GM12891 (cell line): Measurements from ENCODE around the gene ATF7IP2.

Experiments
- PAX5 ChIP-seq: IDR thresholded peaks from 2 replicates; pipeline ENCODE4 v1.6.1; 2011; ENCODE audit warnings: low read length, moderate library complexity, mild to moderate bottlenecking; ENCODE audit not compliant: insufficient read depth, severe bottlenecking
- POLR2A ChIP-seq: IDR thresholded peaks from 2 replicates; pipeline ENCODE4 v1.6.1; 2011; ENCODE audit warnings: low read depth, low read length, control low read depth
- POLR2AphosphoS5 ChIP-seq: IDR thresholded peaks from 2 replicates; pipeline ENCODE4 v1.6.1; 2011; ENCODE audit warnings: low read depth, low read length, control low read depth

DNA sequence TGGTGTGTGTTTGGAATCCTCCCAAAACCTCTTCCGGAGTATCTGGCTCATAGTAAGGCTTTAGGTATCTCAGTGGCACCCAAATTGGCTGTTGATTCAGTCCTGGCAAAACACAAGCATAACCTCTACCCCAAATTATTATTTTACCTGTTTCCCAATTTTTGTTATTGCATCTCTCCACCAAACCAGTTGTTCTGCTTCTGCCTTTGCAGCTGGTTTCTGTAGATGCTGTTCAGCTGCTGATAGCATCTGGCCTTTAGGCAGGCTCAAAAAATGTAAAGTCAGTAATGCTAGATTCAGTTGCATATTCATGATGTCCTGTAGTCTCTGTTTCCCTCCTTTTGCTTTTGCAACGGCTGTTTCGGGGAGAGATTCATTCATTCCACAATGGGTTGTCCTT is 33.8 kb downstream of the ATF7IP2 start:
- TF ChIP-seq POLR2A (no peak), PAX5 (no peak), POLR2AphosphoS5 (no peak)
